DOHH2 (cell line): ENCODE results near the gene CEP350.

Source experiments
- H3F3A ChIP-seq: fragments of 200-600 bp; sonication (generic), shearing (Covaris generic); 2 replicates; pipeline ENCODE4 v1.6.0; 2016; ENCODE audit warnings: antibody characterized with exemption, mild to moderate bottlenecking; ENCODE audit not compliant: control insufficient read depth, insufficient read depth
- H3K27ac ChIP-seq: fragments of 200-600 bp; sonication (generic); 2 replicates; pipeline ENCODE4 v1.5.1; 2014; ENCODE audit warnings: low read depth, mild to moderate bottlenecking, low read length, moderate library complexity
- H3K27me3 ChIP-seq: fragments of 200-600 bp; sonication (generic); 2 replicates; pipeline ENCODE4 v1.6.1; 2014; ENCODE audit warnings: mild to moderate bottlenecking, low read length, mixed read lengths; ENCODE audit not compliant: control insufficient read depth
- H3K36me3 ChIP-seq: fragments of 200-600 bp; sonication (generic); 2 replicates; pipeline ENCODE4 v1.6.1; 2014; ENCODE audit warnings: mild to moderate bottlenecking, low read length, moderate library complexity, mixed read lengths; ENCODE audit not compliant: control insufficient read depth
- H3K4me1 ChIP-seq: fragments of 200-600 bp; sonication (generic); 2 replicates; pipeline ENCODE4 v1.6.1; 2014; ENCODE audit warnings: mild to moderate bottlenecking, low read length, mixed read lengths; ENCODE audit not compliant: control insufficient read depth
- H3K4me2 ChIP-seq: fragments of 200-600 bp; sonication (generic); 2 replicates; pipeline ENCODE4 v1.6.0; 2014; ENCODE audit warnings: mild to moderate bottlenecking, low read length, moderate library complexity
- H3K4me3 ChIP-seq: fragments of 200-600 bp; sonication (generic); 2 replicates; pipeline ENCODE4 v1.5.1; 2014; ENCODE audit warnings: mild to moderate bottlenecking, low read length, mixed read lengths
- H3K79me2 ChIP-seq: fragments of 200-600 bp; sonication (generic); 2 replicates; pipeline ENCODE4 v1.6.1; 2014; ENCODE audit warnings: mild to moderate bottlenecking, low read length, mixed read lengths; ENCODE audit not compliant: control insufficient read depth
- H3K9me2 ChIP-seq: fragments of 200-600 bp; sonication (generic); replicated peaks from 2 replicates; pipeline ENCODE4 v1.6.1; 2014; ENCODE audit warnings: mild to moderate bottlenecking, low read length, mixed read lengths; ENCODE audit not compliant: control insufficient read depth
- H3K9me3 ChIP-seq: fragments of 200-600 bp; sonication (generic); 2 replicates; pipeline ENCODE4 v1.6.1; 2014; ENCODE audit warnings: antibody characterized with exemption, low read length, mixed read lengths; ENCODE audit not compliant: control insufficient read depth, insufficient read depth
- H4K20me1 ChIP-seq: fragments of 200-600 bp; sonication (generic); 2 replicates; pipeline ENCODE4 v1.6.0; 2014; ENCODE audit warnings: low read depth, mild to moderate bottlenecking, antibody characterized with exemption, low read length, moderate library complexity; ENCODE audit not compliant: control insufficient read depth, insufficient read depth
- CTCF ChIP-seq: fragments of 200-600 bp; sonication (generic); IDR thresholded peaks from one replicate; pipeline ENCODE4 v1.5.1; 2014; ENCODE audit warnings: antibody characterized with exemption, mild to moderate bottlenecking, low read depth, low read length; ENCODE audit not compliant: poor library complexity, severe bottlenecking
- EZH2phosphoT487 ChIP-seq: fragments of 200-600 bp; sonication (generic); IDR thresholded peaks from 2 replicates; pipeline ENCODE4 v1.6.1; 2017; ENCODE audit warnings: borderline replicate concordance, mild to moderate bottlenecking, antibody characterized with exemption, low read length, moderate library complexity, mixed read lengths

The CEP350 gene

GRCh38 chr1:180071759-180072158, 117.1 kb downstream of the CEP350 start:
- no peaks in the 10 kb centered on the region for H4K20me1 ChIP-seq
- H3K9me2 ChIP-seq, result no peaks in the 10 kb centered on the region
- H3K36me3 ChIP-seq, result peaks cover 78% of the 10 kb centered on the region
- no peak overlapping the region for H3K27ac ChIP-seq
- H3K79me2 ChIP-seq, result no peaks in the 10 kb centered on the region
- H3K9me3 ChIP-seq, result no peaks in the 10 kb centered on the region
- H3K4me2 ChIP-seq, result no peak overlapping the region
- H3K27me3 ChIP-seq, result no peaks in the 10 kb centered on the region
- no peak overlapping the region for H3K4me3 ChIP-seq
- H3K4me1 ChIP-seq, result peaks cover 6% of the 10 kb centered on the region; the same call in 1 of the 2 replicates
- no peaks in the 10 kb centered on the region for H3F3A ChIP-seq
- TF ChIP-seq EZH2phosphoT487 (no peak), CTCF (no peak)

GRCh38 chr1:180080439-180080838, 125.8 kb downstream of the CEP350 start:
- Histone ChIP-seq H3K9me3 (no peaks in the 10 kb centered on the region), H3F3A (0 out of 2 replicates have a peak, but pooled peaks cover 3% of the 10 kb centered on the region), H3K4me2 (no peak overlapping the region), H3K79me2 (no peaks in the 10 kb centered on the region), H3K4me3 (no peak overlapping the region), H4K20me1 (no peaks in the 10 kb centered on the region), H3K4me1 (no peaks in the 10 kb centered on the region), H3K27ac (no peak overlapping the region), H3K27me3 (no peaks in the 10 kb centered on the region), H3K9me2 (no peaks in the 10 kb centered on the region), H3K36me3 (peaks cover 55% of the 10 kb centered on the region)
- TF ChIP-seq EZH2phosphoT487 (no peak), CTCF (no peak)

GRCh38 chr1:180081474-180081873, 126.9 kb downstream of the CEP350 start:
- 0 out of 2 replicates have a peak, but pooled peaks cover 3% of the 10 kb centered on the region for H3F3A ChIP-seq
- H3K4me2 ChIP-seq, result no peak overlapping the region
- no peaks in the 10 kb centered on the region for H3K9me2 ChIP-seq
- no peaks in the 10 kb centered on the region for H4K20me1 ChIP-seq
- no peaks in the 10 kb centered on the region for H3K27me3 ChIP-seq
- H3K4me1 ChIP-seq, result no peaks in the 10 kb centered on the region
- H3K79me2 ChIP-seq, result no peaks in the 10 kb centered on the region
- TF ChIP-seq CTCF (no peak), EZH2phosphoT487 (no peak)
- H3K4me3 ChIP-seq, result no peak overlapping the region
- no peak overlapping the region for H3K27ac ChIP-seq
- peaks cover 53% of the 10 kb centered on the region for H3K36me3 ChIP-seq
- no peaks in the 10 kb centered on the region for H3K9me3 ChIP-seq
